GM12864 (cell line): ENCODE results near the gene PDGFD.

Source experiments
- DNase-seq: peaks from one replicate; pipeline ENCODE4 v3.0.0-alpha.2; 2011; ENCODE audit warnings: low read depth
- H3K4me3 ChIP-seq: 2 replicates; pipeline ENCODE4 v1.5.1; 2011; ENCODE audit warnings: mild to moderate bottlenecking, low read depth, low read length, control low read depth
- TF ChIP-seq, protein P1 (sequence below): IDR thresholded peaks from 2 replicates; pipeline ENCODE4 v1.5.1; 2011; ENCODE audit warnings: low read depth, mild to moderate bottlenecking, moderate library complexity, low read length, control low read depth, inconsistent platforms; ENCODE audit errors: missing control alignments

Gene PDGFD

DNA sequence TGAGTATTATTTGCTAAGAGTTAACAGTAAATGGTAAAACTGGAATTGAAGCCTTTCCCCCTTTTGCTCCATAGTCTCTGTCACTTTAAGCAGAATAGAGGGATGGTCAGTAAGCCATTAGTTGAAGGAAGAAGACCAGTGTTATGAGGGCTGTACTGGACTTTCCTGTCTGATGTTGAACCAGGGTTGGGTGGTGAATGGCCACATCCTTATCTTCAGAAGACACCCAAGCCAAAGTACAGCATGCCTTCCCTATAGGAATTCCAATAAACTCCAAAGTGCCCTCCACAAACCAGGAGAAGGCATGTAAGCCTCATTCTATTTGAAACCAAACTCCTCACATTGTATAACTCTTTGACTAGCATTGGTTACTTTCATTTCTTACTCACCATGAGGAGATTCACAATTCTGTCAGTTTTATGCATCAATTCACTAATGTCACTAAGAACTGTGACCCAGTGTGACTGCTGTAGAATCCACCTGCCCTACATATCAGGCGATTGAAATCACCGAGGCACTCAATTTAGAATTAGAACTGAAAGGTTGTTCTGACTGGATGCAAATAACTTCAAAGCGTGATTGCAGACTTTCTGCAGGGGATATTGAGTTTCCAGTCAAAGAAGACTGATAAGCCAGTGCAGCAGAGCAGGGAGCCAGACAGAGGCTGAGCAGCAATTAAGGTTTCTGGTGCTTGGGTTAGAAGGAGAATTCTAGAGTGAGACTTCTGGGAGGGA is 234.6 kb downstream of the PDGFD start:
- H3K4me3 ChIP-seq, result no peak overlapping the region; the same call in 1 of the 2 replicates
- peak; percentile 89 for DNase-seq

GRCh38 chr11:103928802-103929161 is 235.2 kb downstream of the PDGFD start:
- DNase-seq, result no peak
- no peak overlapping the region for H3K4me3 ChIP-seq
- TF ChIP-seq, protein P1, sequence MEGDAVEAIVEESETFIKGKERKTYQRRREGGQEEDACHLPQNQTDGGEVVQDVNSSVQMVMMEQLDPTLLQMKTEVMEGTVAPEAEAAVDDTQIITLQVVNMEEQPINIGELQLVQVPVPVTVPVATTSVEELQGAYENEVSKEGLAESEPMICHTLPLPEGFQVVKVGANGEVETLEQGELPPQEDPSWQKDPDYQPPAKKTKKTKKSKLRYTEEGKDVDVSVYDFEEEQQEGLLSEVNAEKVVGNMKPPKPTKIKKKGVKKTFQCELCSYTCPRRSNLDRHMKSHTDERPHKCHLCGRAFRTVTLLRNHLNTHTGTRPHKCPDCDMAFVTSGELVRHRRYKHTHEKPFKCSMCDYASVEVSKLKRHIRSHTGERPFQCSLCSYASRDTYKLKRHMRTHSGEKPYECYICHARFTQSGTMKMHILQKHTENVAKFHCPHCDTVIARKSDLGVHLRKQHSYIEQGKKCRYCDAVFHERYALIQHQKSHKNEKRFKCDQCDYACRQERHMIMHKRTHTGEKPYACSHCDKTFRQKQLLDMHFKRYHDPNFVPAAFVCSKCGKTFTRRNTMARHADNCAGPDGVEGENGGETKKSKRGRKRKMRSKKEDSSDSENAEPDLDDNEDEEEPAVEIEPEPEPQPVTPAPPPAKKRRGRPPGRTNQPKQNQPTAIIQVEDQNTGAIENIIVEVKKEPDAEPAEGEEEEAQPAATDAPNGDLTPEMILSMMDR, result no peak

More for the DNA sequence above, 234.6 kb downstream of the PDGFD start:
- TF ChIP-seq, protein P1, result no peak

- TF ChIP-seq, protein P1, result no peak
- DNase-seq, result no peak
- no peak overlapping the region for H3K4me3 ChIP-seq
Observed at GRCh38 chr11:103928040-103928801, 235.7 kb downstream of the PDGFD start.

- TF ChIP-seq, protein P1, result peak; percentile 54
- DNase-seq, result peak; percentile 30
- H3K4me3 ChIP-seq, result no peak overlapping the region
Observed at GRCh38 chr11:103927535-103927934, 236.4 kb downstream of the PDGFD start.

- TF ChIP-seq, protein P1, result no peak
- DNase-seq, result no peak
- no peak overlapping the region for H3K4me3 ChIP-seq
Observed at GRCh38 chr11:103926990-103927389, 237.0 kb downstream of the PDGFD start.

DNA sequence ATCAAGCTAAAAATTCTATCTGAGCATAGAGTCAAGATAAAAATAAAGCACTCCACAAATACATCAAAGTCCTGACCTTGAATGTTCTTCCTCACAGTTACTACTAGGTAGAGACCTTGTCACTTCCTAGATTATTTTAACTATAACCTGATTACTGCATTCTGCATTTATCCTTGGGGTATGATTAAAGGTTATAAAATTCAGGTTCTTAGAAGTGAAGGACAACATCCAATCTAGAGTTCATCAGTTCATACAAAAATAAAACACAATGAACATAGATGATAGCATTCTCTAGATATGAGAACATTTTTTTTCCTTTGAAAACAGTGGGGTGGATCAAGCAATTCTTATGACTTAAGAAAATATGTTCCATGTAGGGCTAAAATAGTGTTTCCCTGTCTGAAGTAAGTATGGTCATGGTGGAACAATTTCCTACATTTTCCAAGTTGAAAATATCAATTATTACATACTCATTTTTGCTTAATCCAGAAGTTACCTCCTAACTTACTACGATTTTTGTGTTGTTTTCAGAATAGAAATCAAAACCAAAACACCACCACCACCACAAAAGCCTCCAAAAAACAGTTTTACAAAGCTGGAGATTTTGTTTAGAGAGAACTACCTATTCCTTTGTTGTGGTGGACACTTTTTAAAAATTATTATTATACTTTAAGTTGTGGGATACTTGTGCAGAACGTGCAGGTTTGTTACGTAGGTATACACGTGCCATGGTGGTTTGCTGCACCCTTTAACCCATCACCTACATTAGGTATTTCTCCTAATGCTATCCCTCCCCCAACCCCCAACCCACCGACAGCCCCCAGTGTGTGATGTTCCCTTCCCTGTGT is 239.6 kb downstream of the PDGFD start:
- no peak overlapping the region for H3K4me3 ChIP-seq
- DNase-seq, result no peak
- TF ChIP-seq, protein P1, result no peak
